GM12872 (cell line): Measurements from ENCODE around the gene DNMT3B.

Experiments used
- TF ChIP-seq, protein P1 (sequence below): IDR thresholded peaks from 3 replicates; pipeline ENCODE4 v1.5.1; 2011; ENCODE audit warnings: low read depth, mild to moderate bottlenecking, low read length, moderate library complexity; ENCODE audit not compliant: insufficient read depth

The DNMT3B gene

DNA sequence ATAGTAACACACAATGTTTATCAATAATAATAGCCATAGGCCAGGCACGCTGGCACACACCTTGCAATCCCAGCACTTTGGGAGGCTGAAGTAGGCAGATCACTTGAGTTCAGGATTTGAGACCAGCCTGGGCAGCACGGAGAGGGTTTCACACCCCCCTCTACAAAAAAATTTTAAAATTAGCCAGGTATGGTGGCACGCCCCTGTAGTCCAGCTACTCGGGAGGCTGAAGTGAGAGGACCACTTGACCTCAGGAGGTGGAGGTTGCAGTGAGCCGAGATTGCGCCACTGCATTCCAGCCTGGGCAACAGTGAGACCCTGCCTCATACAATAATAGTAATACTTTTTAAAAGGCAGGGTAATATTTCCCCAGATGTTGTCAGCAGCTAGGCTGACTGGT lies 49.7 kb downstream of the DNMT3B start:
- TF ChIP-seq, protein P1, sequence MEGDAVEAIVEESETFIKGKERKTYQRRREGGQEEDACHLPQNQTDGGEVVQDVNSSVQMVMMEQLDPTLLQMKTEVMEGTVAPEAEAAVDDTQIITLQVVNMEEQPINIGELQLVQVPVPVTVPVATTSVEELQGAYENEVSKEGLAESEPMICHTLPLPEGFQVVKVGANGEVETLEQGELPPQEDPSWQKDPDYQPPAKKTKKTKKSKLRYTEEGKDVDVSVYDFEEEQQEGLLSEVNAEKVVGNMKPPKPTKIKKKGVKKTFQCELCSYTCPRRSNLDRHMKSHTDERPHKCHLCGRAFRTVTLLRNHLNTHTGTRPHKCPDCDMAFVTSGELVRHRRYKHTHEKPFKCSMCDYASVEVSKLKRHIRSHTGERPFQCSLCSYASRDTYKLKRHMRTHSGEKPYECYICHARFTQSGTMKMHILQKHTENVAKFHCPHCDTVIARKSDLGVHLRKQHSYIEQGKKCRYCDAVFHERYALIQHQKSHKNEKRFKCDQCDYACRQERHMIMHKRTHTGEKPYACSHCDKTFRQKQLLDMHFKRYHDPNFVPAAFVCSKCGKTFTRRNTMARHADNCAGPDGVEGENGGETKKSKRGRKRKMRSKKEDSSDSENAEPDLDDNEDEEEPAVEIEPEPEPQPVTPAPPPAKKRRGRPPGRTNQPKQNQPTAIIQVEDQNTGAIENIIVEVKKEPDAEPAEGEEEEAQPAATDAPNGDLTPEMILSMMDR = no peak

DNA sequence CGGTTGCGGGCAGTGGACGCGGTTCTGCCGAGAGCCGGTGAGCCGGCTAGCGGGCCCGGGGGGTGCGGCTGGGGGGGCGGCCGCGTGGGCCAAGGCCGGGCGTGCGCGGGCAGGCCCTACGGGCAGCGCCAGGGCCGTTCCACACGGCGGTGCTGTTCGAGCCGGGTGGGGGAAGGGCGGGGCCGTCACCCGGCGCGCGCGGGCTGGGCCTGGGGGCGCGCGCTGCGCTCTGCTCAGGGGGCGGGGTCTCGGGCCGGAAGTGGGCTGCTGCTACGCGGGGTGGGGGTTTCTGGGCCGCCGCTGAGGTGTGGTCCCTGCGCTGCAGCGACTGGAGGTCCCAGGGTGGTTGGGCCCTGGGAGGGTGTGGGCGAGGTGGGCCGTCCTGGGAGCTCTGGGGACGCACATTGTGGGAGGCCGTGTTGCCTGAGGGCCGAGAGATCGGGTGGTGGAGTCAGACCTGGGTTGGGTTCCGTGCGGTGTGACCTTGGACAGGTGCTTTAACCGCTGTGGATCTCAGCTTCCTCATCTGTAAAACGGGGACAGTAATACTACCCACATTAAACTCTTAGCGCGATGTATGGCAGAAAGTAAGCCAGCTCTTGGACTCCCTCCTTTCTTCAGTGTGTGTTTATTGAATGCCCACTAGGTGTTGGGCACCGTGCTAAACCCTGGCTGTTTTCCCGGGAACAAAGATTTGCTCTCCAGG lies 58.0 kb downstream of the DNMT3B start:
- TF ChIP-seq, protein P1 = no peak

DNA sequence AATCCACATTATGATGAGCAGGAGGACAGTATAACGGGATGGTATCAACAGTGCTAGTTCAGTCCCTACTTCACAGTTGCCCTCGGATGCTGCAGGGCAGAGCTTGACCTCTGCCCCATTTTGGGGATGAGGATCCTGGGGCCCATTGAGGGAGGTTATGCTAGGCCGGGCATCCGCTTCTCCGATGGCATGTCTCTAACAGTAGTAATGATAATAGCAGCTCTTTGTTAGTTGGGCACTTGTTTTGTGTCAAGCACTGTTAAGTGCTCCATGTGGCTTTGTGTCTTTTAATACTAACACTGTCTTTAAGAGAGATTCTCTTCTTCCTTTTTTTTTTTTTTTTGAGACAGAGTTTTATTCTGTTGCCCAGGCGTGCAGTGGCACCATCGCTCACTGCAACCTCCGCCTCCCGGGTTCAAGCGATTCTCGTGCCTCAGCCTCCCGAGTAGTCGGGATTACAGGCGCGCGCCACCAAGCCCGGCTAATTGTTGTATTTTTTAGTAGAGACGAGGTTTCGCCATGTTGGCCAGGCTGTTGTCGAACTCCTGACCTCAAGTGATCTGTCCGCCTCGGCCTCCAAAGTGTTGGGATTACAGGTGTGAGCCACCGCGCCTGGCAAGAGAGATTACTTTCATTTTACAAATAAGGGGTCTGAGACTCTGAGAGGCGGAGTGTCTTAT lies 58.7 kb downstream of the DNMT3B start:
- TF ChIP-seq, protein P1 = no peak

DNA sequence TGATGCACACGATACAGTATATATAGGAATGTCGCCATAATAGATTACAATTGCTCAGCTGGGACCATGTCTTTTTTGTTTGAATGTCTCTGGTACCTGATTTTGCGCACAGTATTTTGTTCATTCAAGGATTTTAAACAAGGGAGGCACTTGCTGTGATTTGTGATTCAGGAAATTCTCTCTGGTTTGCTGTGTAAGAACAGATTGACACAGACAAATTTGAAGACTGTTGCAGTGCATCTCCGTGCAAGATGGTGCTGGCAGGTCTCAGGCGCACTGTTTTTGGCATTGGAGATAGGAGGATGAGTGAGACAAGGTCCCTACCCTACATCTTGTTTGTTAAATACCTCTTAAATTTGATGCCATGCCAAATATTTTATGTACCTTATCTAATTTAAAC lies 60.0 kb downstream of the DNMT3B start:
- TF ChIP-seq, protein P1 = no peak

DNA sequence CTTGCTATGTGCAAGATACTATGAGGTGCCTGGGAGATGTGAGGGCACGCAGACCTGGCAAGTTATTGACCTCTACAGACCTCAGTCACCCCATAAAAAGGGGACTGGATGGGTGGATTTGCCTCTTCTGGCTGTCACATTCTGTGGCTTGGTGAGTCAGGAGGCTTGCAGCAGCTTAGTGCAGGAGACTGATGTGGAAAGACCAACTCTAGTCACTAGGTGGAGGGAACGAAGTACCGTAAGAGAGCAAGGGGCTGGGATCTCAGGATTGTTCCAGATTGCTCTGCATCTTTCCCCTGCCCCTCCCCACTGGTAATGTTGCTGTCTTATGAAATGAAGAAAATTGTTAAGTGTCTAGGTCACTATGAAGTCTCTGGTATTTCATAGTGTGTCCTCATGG lies 60.9 kb downstream of the DNMT3B start:
- TF ChIP-seq, protein P1 = no peak

DNA sequence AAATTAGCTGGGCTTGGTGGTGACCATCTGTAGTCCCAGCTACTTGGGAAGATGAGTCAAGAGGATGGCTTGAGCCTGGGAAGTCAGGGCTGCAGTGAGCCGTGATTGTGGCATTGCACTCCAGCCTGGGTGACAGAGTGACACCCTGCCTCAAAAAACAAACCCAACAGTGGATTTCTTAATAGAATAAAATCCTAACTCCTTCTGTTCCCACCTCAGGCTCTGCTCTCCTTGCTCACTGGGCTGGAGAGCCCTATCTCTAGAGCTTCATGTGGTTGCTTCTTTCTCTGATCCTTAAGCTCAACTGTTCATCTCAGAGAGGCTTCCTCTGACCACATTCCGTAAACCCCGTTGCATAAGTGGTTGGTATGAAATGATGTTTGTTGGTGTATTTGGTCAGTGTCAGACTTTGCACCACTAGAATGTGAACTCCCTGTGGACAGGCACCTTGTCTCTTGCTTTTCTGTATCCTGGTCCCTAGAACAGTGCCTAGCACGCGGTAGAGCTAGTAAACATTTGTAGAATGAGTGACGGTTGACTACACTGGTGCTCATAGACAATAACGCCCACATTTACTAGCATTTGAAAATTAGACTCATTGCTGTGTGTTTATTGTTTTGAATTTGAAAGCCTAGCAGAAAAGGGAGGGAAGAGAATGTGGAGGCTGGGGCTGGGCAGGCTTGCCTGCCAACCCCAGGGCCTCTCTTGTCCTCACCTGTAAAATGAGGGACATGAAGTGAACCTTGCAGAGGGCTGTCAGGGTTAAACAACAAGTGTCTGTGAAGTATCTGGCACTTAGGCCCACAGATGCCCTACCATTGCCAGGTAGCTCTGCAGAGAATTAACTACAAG lies 61.8 kb downstream of the DNMT3B start:
- TF ChIP-seq, protein P1 = no peak

DNA sequence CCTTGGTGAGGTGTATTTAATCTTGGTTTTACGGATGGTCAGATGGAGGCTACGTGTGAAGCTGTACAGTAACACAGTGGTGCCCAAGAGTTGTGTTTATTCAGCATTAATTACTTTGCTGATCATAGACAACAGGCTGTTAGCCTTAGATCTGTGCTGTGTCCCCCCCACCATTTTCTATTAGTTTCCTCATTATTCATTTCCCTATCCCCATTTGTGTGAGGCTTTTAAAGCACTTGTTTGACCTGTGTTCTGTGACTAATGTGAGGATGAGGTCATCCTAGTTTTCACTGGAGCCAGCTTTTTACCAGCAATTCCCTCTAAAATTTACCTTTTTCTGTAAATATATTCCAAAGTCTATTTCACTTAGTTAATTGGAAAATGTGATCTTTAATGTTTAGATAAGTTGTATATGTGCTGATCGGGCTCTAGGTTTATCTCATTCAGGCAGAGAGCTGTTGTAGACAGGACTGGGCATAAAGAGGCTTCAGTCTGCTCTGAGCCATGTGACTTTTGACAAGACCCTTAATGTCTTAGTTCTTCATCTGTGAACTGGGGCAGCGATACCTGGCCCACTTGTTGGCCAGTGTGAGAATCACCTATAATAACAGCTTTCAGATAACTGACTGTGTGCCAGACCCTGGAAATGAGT lies 66.0 kb downstream of the DNMT3B start:
- TF ChIP-seq, protein P1 = no peak
